GM23248 (cell line): ENCODE data around the gene DUSP1. TPM values are rescaled to one million over a fixed set of nuclear protein-coding genes. Genes with fewer than 3 reads are reported as not detected.

ENCODE experiments used
- DNase-seq: peaks from one replicate; pipeline ENCODE4 v3.0.0-alpha.2; 2015
- H2AFZ ChIP-seq: fragments of 200-600 bp; sonication (generic); 2 replicates; pipeline ENCODE4 v1.6.1; 2016; ENCODE audit warnings: antibody characterized with exemption
- H3F3A ChIP-seq: fragments of 200-600 bp; sonication (generic); 2 replicates; pipeline ENCODE4 v1.6.1; 2016; ENCODE audit warnings: mild to moderate bottlenecking, antibody characterized with exemption, mixed run types; ENCODE audit not compliant: insufficient read depth
- H3K27ac ChIP-seq: fragments of 200-600 bp; sonication (generic); 2 replicates; pipeline ENCODE4 v1.5.1; 2016; ENCODE audit warnings: mild to moderate bottlenecking
- H3K27me3 ChIP-seq: fragments of 200-600 bp; sonication (generic); replicated peaks from 2 replicates; pipeline ENCODE4 v1.6.1; 2016; ENCODE audit warnings: mild to moderate bottlenecking; ENCODE audit not compliant: insufficient read depth
- H3K36me3 ChIP-seq: fragments of 200-600 bp; sonication (generic); 2 replicates; pipeline ENCODE4 v1.6.1; 2016; ENCODE audit warnings: low read depth, mild to moderate bottlenecking
- H3K4me1 ChIP-seq: fragments of 200-600 bp; sonication (generic); 2 replicates; pipeline ENCODE4 v1.6.1; 2016; ENCODE audit warnings: mild to moderate bottlenecking; ENCODE audit not compliant: insufficient read depth
- H3K4me2 ChIP-seq: fragments of 200-600 bp; sonication (generic); one replicate; pipeline ENCODE4 v1.6.1; 2016; ENCODE audit warnings: mild to moderate bottlenecking; ENCODE audit not compliant: unreplicated experiment
- H3K4me3 ChIP-seq: fragments of 200-600 bp; sonication (generic); 2 replicates; pipeline ENCODE4 v1.5.1; 2016; ENCODE audit warnings: mild to moderate bottlenecking
- H3K79me2 ChIP-seq: fragments of 200-600 bp; sonication (generic); 2 replicates; pipeline ENCODE4 v1.6.1; 2016; ENCODE audit warnings: mild to moderate bottlenecking; ENCODE audit not compliant: insufficient read depth
- H3K9ac ChIP-seq: fragments of 200-600 bp; sonication (generic); 2 replicates; pipeline ENCODE4 v1.6.1; 2016; ENCODE audit warnings: mild to moderate bottlenecking
- H3K9me2 ChIP-seq: fragments of 200-600 bp; sonication (generic); 2 replicates; pipeline ENCODE4 v1.6.1; 2016; ENCODE audit warnings: mixed run types, mild to moderate bottlenecking, moderate library complexity; ENCODE audit not compliant: insufficient read depth
- H3K9me3 ChIP-seq: fragments of 200-600 bp; sonication (generic); one replicate; pipeline ENCODE4 v1.6.1; 2017; ENCODE audit warnings: low read depth
- H4K20me1 ChIP-seq: fragments of 200-600 bp; sonication (generic); 2 replicates; pipeline ENCODE4 v1.6.0; 2016; ENCODE audit not compliant: insufficient read depth
- EZH2 ChIP-seq: fragments of 200-600 bp; sonication (generic); IDR thresholded peaks from 2 replicates; pipeline ENCODE4 v1.6.1; 2018; ENCODE audit warnings: antibody characterized with exemption, mild to moderate bottlenecking; ENCODE audit not compliant: insufficient read depth, poor library complexity, severe bottlenecking
- EZH2phosphoT487 ChIP-seq: fragments of 200-600 bp; sonication (generic); IDR thresholded peaks from 2 replicates; pipeline ENCODE4 v1.6.1; 2018; ENCODE audit warnings: antibody characterized with exemption, moderate library complexity, mild to moderate bottlenecking, low read depth; ENCODE audit not compliant: insufficient read depth
- WGBS, 2 experiments: methylation state at CpG; one replicate each; pipeline ENCODE4 v1.1.6; 2015 to 2017; ENCODE audit warnings: low lambda C conversion rate in 2 of 2, low coverage in 1 of 2; ENCODE audit errors: missing lambda C conversion rate in 2 of 2; 5-methylcytosine and 5-hydroxymethylcytosine counted together
- in situ Hi-C: fragments of 300-500 bp; cut with MboI; formaldehyde crosslinking; loops from 2 replicates; pipeline ENCODE4 v1.15.0; 2020
- polyA plus RNA-seq: library from polyadenylated mRNA; unstranded; fragments of >200 nt; fragmentation: Nextera tagmentation; extraction: Ambion mirVana; gene quantifications from 2 replicates; pipeline ENCODE4 v1.2.1, GENCODE V29; 2016
- total RNA-seq: library from RNA; depleted of rRNA; stranded (reverse); fragments of >200 nt; shearing (Covaris generic); gene quantifications from 2 replicates; pipeline ENCODE4 v1.2.3, GENCODE V29; 2014

The DUSP1 gene
- total and polyA plus RNA-seq, 2 experiments from 2014 or later, result 264 to 443 TPM

DNA sequence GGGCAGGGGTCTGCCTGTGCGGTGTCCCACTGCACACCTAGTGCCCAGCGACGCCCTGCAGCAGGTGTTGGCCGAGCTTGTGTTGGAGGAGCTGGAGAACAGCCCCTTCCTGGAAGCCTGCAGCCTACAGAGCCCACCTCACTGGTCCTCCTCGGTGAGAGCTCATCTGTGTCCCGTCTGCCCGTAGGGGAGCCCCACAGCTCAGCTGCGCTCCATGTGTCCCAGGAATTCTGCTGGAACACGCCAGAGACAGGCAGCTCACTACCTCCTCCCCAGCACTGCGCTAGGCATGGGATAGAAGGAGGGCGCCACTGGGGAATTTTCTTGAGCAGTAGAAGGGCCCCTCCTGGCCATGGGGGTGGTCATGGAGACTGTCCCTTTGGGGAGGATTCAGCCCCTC lies 44.0 kb downstream of the DUSP1 start:
- DNase-seq, result no peak
- no peaks in the 10 kb centered on the region for H4K20me1 ChIP-seq
- H3K27ac ChIP-seq, result no peak overlapping the region
- H3K4me3 ChIP-seq, result no peak overlapping the region
- no peaks in the 10 kb centered on the region for H3K9me3 ChIP-seq
- no peaks in the 10 kb centered on the region for H3K9me2 ChIP-seq
- peaks cover 7% of the 10 kb centered on the region for H3K4me1 ChIP-seq
- H3K79me2 ChIP-seq, result no peaks in the 10 kb centered on the region
- no peaks in the 10 kb centered on the region for H3K27me3 ChIP-seq
- no peaks in the 10 kb centered on the region for H3K36me3 ChIP-seq
- in situ Hi-C loops, result no loop called here
- H3K9ac ChIP-seq, result no peak overlapping the region
- 81 to 86% methylated on average over 11 of the region's 11 CpGs for WGBS, 2 experiments
- H3K4me2 ChIP-seq, result no peak overlapping the region
- peaks cover 7% of the 10 kb centered on the region; the same call in 1 of the 2 replicates for H3F3A ChIP-seq
- no peak overlapping the region for H2AFZ ChIP-seq
- TF ChIP-seq EZH2, result no peak
- TF ChIP-seq EZH2phosphoT487, result no peak

DNA sequence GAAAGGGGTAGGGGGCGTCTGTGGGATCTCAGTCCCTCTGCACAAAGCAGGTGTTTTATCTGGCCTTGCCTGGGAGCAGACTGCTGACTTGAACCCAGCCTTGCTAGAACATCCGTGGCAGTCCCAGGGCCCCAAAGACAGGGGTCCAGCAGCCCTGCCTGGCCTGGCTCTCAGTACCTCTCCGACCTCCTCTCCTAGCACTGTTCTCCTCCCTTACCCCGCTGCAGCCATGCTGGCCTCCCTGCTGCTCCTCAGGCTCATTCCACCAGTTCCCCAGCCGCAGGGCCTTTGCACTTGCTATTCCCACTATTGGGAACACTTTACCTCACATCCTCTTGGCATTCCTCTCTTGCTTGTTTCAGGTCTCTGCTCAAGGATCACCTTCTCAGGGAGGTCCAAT lies 45.2 kb downstream of the DUSP1 start:
- no peaks in the 10 kb centered on the region for H3F3A ChIP-seq
- no peak overlapping the region for H3K9ac ChIP-seq
- H3K27me3 ChIP-seq, result no peaks in the 10 kb centered on the region
- TF ChIP-seq EZH2, result no peak
- H3K36me3 ChIP-seq, result no peaks in the 10 kb centered on the region
- H3K4me1 ChIP-seq, result peaks cover 10% of the 10 kb centered on the region; the same call in 1 of the 2 replicates
- H3K9me3 ChIP-seq, result no peaks in the 10 kb centered on the region
- no peaks in the 10 kb centered on the region for H4K20me1 ChIP-seq
- H3K27ac ChIP-seq, result no peak overlapping the region
- H3K4me2 ChIP-seq, result no peak overlapping the region
- no peak overlapping the region for H2AFZ ChIP-seq
- no peaks in the 10 kb centered on the region for H3K79me2 ChIP-seq
- WGBS, 2 experiments, result 83 to 89% methylated on average over 5 of the region's 5 CpGs
- no peak for DNase-seq
- no peaks in the 10 kb centered on the region for H3K9me2 ChIP-seq
- H3K4me3 ChIP-seq, result no peak overlapping the region
- in situ Hi-C loops, result no loop called here

DNA sequence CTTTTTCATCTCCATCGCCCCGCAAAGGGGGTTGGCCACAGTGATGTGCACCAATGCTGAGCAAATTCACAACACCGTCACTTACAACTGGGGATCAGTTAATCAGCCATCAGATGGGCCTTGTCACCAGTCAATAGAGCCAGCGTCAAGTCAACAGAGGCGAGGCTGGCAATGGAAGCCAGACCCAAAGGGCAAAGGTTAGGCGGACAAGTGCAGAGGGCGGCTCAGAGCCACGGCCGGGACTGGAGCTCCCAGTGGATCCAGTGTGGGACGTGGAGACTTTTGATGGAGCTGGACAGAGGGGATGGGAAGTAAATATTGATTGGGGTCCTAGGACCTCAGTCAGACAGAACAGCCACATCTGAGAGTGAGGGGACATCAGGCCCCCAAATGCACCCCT lies 45.7 kb downstream of the DUSP1 start:
- Histone ChIP-seq H3K9me2 (no peaks in the 10 kb centered on the region), H3K4me3 (no peak overlapping the region), H3K79me2 (no peaks in the 10 kb centered on the region), H2AFZ (no peak overlapping the region), H3K9ac (no peak overlapping the region), H3K4me1 (peaks cover 10% of the 10 kb centered on the region; the same call in 1 of the 2 replicates), H3F3A (no peaks in the 10 kb centered on the region), H3K27ac (no peak overlapping the region), H3K27me3 (no peaks in the 10 kb centered on the region), H3K36me3 (no peaks in the 10 kb centered on the region), H3K9me3 (no peaks in the 10 kb centered on the region), H4K20me1 (no peaks in the 10 kb centered on the region), H3K4me2 (no peak overlapping the region)
- in situ Hi-C loops, result no loop called here
- WGBS, 2 experiments, result 95 to 99% methylated on average over 10 of the region's 10 CpGs
- TF ChIP-seq EZH2 (no peak), EZH2phosphoT487 (no peak)
- no peak for DNase-seq

DNA sequence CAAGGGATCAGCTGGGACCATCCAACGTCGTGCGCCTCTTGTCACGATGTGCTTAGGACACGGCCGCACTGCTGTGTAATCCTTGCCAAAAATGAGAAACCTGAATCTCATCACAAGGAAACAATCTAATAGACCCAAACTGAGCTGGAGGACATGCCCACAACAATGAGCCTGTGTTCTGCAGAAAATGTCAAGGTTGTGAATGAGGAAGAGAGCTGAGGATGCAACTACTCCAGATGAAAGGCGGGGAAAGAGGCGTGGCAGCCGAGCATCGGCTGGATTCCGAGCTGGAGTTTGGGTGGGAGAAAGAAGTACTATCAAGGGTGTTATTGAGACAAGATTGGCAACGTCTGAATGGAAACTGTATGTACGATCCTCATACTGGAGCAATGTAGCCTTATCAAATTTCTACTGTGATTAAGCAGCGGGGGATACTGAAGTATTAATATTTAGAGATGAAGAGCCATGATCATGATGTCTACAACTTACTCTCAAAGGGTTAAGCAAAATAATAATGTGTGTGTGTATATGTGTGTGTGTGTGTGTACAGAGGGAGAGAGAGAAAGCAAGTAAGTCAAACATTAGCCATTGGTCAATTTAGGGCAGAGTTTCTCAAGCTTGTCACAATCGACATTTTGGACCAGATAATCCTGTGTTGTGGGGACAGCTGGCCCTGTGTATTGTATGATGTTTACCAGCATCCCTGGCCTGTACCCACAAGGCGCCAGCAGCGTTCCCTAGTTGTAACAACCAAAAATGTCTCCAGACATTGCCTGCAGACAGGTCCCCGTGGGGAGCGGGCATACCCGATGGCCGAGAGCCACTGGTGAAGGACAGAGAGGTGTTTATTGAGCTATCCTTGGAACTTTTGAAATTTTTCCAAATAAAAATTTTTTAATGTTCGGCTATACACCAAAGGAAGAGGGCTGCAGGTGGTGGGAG lies 46.5 kb downstream of the DUSP1 start:
- Histone ChIP-seq H3K9ac (no peak overlapping the region), H3K9me2 (no peaks in the 10 kb centered on the region), H3K4me1 (peaks cover 10% of the 10 kb centered on the region; the same call in 1 of the 2 replicates), H3K27me3 (no peaks in the 10 kb centered on the region), H3K27ac (no peak overlapping the region), H3F3A (no peaks in the 10 kb centered on the region), H4K20me1 (no peaks in the 10 kb centered on the region), H3K36me3 (no peaks in the 10 kb centered on the region), H3K79me2 (no peaks in the 10 kb centered on the region), H2AFZ (no peak overlapping the region), H3K4me2 (no peak overlapping the region), H3K9me3 (no peaks in the 10 kb centered on the region), H3K4me3 (no peak overlapping the region)
- no peak for DNase-seq
- in situ Hi-C loops, result loop anchor here (5.0 to 25.0 kb wide), 3 partner anchors 208 to 538 kb away; partner anchors contain the start of gene BNIP1
- 70 to 72% methylated on average over 22 of the region's 22 CpGs for WGBS, 2 experiments
- no peak for TF ChIP-seq EZH2
- no peak for TF ChIP-seq EZH2phosphoT487
